ENCODE measurements around the gene REXO2.
A peak's percentile ranks its signal among the peaks of the same experiment; 100 is the strongest.

The REXO2 gene

DNA sequence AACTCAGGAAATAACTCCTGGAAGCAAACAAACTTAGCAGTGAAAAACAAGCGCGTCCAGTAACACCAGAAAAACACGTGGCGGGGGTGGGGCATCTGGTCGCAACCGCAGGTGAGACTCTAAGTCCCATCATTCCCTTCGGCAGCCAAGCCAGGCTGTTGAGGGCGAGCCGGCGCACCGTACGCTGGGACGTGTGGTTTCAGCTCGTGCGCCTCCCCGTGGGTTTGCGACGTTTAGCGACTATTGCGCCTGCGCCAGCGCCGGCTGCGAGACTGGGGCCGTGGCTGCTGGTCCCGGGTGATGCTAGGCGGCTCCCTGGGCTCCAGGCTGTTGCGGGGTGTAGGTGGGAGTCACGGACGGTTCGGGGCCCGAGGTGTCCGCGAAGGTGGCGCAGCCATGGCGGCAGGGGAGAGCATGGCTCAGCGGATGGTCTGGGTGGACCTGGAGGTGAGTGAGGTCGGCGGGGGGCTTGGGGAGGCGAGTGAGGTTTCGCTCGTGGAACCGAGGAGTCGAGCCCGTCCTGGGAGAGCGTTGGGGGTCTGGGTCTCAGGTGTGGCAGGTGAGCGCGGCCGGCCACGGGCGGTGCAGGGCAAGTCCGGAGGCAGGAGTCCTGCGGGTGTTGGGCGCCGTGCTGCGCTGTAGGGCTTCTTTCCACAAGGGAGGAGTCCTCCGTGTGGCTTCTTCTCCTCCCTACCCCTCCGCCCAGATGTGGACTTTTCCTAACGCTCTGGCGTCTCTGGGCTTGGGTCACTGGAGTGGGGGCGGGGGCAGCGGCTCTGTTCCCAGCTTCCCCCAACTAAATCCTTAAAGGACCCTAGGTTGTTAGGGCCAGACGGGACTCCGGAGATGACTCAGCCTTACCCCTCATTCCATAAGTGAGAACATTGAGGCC is at the start of gene REXO2:
Gene REXO2 (plus strand): TSS at position 239 of the 892 bp plus-strand sequence. CDS start 62 bp downstream, at position 301.
- CTCF ChIA-PET = interaction anchor here (0.7 to 1.4 kb wide), 4 partner anchors 48 to 159 kb away, joined by 3 to 8 read pairs (median 3); no protein-coding TSS in a partner anchor
- Histone ChIP-seq H3K9me3 (ENCODE audit: control insufficient read depth, insufficient read depth, low read depth, low read length) (no peaks in the 10 kb centered on the region), H3K4me3 (ENCODE audit: low read depth, low read length) (peak within 1 kb of the TSS; percentile 65), H3K27ac (ENCODE audit: extremely low read depth, low read depth, low read length) (peak within 1 kb of the TSS; percentile 55), H3K4me1 (ENCODE audit: control insufficient read depth, insufficient read depth, low read length) (no peaks in the 10 kb centered on the region; the same call in 1 of the 2 replicates), H3K36me3 (ENCODE audit: control insufficient read depth in 2 of 2, insufficient read depth in 1 of 2, low read length in 2 of 2) (peaks cover 0 to 10% of the 10 kb centered on the region in 2 experiments; a peak in 1 of 3 replicates)
- POLR2A ChIA-PET = interaction anchor here (0.6 to 1.4 kb wide), 5 partner anchors 13 to 99 kb away, joined by 3 to 5 read pairs (median 3); partner anchors contain the start of genes C11orf71 and RBM7
- TF ChIP-seq ZNF433 (tag by site-specific recombination; IDR thresholded peaks at IDR 0.05; ENCODE audit: low read depth) (no peak), ZXDB (tag by site-specific recombination; IDR thresholded peaks at IDR 0.05) (no peak; the same call in none of the 2 replicates), ZNF202 (tag by site-specific recombination; IDR thresholded peaks at IDR 0.05; ENCODE audit: borderline replicate concordance) (no peak), ZNF747 (tag by site-specific recombination; IDR thresholded peaks at IDR 0.05) (no peak), ZNF19 (tag by site-specific recombination; IDR thresholded peaks at IDR 0.05; ENCODE audit: low read depth) (no peak), ZNF664 (tag by site-specific recombination; IDR thresholded peaks at IDR 0.05) (no peak), ZNF624 (tag by site-specific recombination; IDR thresholded peaks at IDR 0.05) (no peak), ZNF423 (tag by site-specific recombination; IDR thresholded peaks at IDR 0.05) (no peak), ZNF350 (tag by site-specific recombination; IDR thresholded peaks at IDR 0.05) (no peak), TRIM28 (IDR thresholded peaks at IDR 0.05; ENCODE audit: borderline replicate concordance, low read length) (no peak; the same call in 1 of the 2 replicates), ZNF335 (tag by site-specific recombination; conservative IDR thresholded peaks at IDR 0.05) (peak; percentile 86), ZNF133 (tag by site-specific recombination; IDR thresholded peaks at IDR 0.05) (no peak), ZNF521 (tag by site-specific recombination; IDR thresholded peaks at IDR 0.05) (no peak), ZNF214 (tag by site-specific recombination; IDR thresholded peaks at IDR 0.05; ENCODE audit: borderline replicate concordance) (no peak), KLF9 (tag by site-specific recombination; IDR thresholded peaks at IDR 0.05; ENCODE audit: low read depth) (peak; percentile 42; the same call in 1 of the 2 replicates), ZBTB21 (tag by site-specific recombination; IDR thresholded peaks at IDR 0.05) (no peak), ZNF2 (tag by site-specific recombination; IDR thresholded peaks at IDR 0.05) (no peak), KLF7 (tag by site-specific recombination; IDR thresholded peaks at IDR 0.05; ENCODE audit: borderline replicate concordance) (no peak), ZNF324 (tag by site-specific recombination; IDR thresholded peaks at IDR 0.05) (no peak), ZNF549 (tag by site-specific recombination; IDR thresholded peaks at IDR 0.05) (no peak), ZNF184 (tag by site-specific recombination; IDR thresholded peaks at IDR 0.05) (no peak), ZNF416 (tag by site-specific recombination; IDR thresholded peaks at IDR 0.05) (no peak), BCL11A (tag by site-specific recombination; IDR thresholded peaks at IDR 0.05; ENCODE audit: low read depth) (no peak), ZNF777 (tag by site-specific recombination; IDR thresholded peaks at IDR 0.05; ENCODE audit: borderline replicate concordance) (peak; percentile 38; the same call in 1 of the 2 replicates)
- TF ChIP-seq, protein P1, sequence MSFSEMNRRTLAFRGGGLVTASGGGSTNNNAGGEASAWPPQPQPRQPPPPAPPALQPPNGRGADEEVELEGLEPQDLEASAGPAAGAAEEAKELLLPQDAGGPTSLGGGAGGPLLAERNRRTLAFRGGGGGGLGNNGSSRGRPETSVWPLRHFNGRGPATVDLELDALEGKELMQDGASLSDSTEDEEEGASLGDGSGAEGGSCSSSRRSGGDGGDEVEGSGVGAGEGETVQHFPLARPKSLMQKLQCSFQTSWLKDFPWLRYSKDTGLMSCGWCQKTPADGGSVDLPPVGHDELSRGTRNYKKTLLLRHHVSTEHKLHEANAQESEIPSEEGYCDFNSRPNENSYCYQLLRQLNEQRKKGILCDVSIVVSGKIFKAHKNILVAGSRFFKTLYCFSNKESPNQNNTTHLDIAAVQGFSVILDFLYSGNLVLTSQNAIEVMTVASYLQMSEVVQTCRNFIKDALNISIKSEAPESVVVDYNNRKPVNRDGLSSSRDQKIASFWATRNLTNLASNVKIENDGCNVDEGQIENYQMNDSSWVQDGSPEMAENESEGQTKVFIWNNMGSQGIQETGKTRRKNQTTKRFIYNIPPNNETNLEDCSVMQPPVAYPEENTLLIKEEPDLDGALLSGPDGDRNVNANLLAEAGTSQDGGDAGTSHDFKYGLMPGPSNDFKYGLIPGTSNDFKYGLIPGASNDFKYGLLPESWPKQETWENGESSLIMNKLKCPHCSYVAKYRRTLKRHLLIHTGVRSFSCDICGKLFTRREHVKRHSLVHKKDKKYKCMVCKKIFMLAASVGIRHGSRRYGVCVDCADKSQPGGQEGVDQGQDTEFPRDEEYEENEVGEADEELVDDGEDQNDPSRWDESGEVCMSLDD (tag by site-specific recombination; IDR thresholded peaks at IDR 0.05) = peak; percentile 66; the same call in 1 of the 2 replicates
- TF ChIP-seq, protein P2, sequence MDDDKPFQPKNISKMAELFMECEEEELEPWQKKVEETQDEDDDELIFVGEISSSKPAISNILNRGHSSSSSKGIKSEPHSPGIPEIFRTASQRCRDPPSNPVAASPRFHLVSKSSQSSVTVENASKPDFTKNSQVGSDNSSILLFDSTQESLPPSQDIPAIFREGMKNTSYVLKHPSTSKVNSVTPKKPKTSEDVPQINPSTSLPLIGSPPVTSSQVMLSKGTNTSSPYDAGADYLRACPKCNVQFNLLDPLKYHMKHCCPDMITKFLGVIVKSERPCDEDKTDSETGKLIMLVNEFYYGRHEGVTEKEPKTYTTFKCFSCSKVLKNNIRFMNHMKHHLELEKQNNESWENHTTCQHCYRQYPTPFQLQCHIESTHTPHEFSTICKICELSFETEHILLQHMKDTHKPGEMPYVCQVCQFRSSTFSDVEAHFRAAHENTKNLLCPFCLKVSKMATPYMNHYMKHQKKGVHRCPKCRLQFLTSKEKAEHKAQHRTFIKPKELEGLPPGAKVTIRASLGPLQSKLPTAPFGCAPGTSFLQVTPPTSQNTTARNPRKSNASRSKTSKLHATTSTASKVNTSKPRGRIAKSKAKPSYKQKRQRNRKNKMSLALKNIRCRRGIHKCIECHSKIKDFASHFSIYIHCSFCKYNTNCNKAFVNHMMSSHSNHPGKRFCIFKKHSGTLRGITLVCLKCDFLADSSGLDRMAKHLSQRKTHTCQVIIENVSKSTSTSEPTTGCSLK (tag by site-specific recombination; IDR thresholded peaks at IDR 0.05) = no peak
- TF ChIP-seq, protein P3, sequence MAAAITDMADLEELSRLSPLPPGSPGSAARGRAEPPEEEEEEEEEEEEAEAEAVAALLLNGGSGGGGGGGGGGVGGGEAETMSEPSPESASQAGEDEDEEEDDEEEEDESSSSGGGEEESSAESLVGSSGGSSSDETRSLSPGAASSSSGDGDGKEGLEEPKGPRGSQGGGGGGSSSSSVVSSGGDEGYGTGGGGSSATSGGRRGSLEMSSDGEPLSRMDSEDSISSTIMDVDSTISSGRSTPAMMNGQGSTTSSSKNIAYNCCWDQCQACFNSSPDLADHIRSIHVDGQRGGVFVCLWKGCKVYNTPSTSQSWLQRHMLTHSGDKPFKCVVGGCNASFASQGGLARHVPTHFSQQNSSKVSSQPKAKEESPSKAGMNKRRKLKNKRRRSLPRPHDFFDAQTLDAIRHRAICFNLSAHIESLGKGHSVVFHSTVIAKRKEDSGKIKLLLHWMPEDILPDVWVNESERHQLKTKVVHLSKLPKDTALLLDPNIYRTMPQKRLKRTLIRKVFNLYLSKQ (tag by site-specific recombination; IDR thresholded peaks at IDR 0.05; ENCODE audit: borderline replicate concordance) = no peak
- TF ChIP-seq, protein P4, sequence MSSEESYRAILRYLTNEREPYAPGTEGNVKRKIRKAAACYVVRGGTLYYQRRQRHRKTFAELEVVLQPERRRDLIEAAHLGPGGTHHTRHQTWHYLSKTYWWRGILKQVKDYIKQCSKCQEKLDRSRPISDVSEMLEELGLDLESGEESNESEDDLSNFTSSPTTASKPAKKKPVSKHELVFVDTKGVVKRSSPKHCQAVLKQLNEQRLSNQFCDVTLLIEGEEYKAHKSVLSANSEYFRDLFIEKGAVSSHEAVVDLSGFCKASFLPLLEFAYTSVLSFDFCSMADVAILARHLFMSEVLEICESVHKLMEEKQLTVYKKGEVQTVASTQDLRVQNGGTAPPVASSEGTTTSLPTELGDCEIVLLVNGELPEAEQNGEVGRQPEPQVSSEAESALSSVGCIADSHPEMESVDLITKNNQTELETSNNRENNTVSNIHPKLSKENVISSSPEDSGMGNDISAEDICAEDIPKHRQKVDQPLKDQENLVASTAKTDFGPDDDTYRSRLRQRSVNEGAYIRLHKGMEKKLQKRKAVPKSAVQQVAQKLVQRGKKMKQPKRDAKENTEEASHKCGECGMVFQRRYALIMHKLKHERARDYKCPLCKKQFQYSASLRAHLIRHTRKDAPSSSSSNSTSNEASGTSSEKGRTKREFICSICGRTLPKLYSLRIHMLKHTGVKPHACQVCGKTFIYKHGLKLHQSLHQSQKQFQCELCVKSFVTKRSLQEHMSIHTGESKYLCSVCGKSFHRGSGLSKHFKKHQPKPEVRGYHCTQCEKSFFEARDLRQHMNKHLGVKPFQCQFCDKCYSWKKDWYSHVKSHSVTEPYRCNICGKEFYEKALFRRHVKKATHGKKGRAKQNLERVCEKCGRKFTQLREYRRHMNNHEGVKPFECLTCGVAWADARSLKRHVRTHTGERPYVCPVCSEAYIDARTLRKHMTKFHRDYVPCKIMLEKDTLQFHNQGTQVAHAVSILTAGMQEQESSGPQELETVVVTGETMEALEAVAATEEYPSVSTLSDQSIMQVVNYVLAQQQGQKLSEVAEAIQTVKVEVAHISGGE (tag by site-specific recombination; conservative IDR thresholded peaks at IDR 0.05; ENCODE audit: low read depth) = no peak

Data from HEK293 (cell line).